Measurements from ENCODE around the gene MATN4. TPM values are rescaled to one million over a fixed set of nuclear protein-coding genes. Genes with fewer than 3 reads are reported as not detected.
A peak's percentile ranks its signal among the peaks of the same experiment; 100 is the strongest.

The MATN4 gene
- total RNA-seq, 1 donor from 2014 or later, result 0.10 TPM

- DNase-seq (ENCODE audit: low spot score), result peak; percentile 50
- H3K36me3 Mint-ChIP-seq (ENCODE audit: low read depth), result peaks cover 8% of the 10 kb centered on the region
- H3K27me3 Mint-ChIP-seq (ENCODE audit: low read depth), result no peaks in the 10 kb centered on the region
- TF ChIP-seq CTCF (IDR thresholded peaks at IDR 0.05), result no peak
- no peak overlapping the region for H3K27ac Mint-ChIP-seq (ENCODE audit: unreplicated experiment)
- H3K9me3 Mint-ChIP-seq (ENCODE audit: low read depth), result no peaks in the 10 kb centered on the region
- no peak overlapping the region for H3K4me3 Mint-ChIP-seq (ENCODE audit: unreplicated experiment)
- no peaks in the 10 kb centered on the region for H3K4me1 Mint-ChIP-seq (ENCODE audit: low read depth)
Observed at GRCh38 chr20:45329497-45330319, 21.6 kb upstream of the MATN4 start.

GRCh38 chr20:45328451-45328850 lies 20.4 kb upstream of the MATN4 start:
- Mint-ChIP-seq H3K27me3 (ENCODE audit: low read depth) (no peaks in the 10 kb centered on the region), H3K9me3 (ENCODE audit: low read depth) (no peaks in the 10 kb centered on the region), H3K36me3 (ENCODE audit: low read depth) (peaks cover 8% of the 10 kb centered on the region), H3K4me3 (ENCODE audit: unreplicated experiment) (no peak overlapping the region), H3K27ac (ENCODE audit: unreplicated experiment) (no peak overlapping the region), H3K4me1 (ENCODE audit: low read depth) (no peaks in the 10 kb centered on the region)
- no peak for TF ChIP-seq CTCF (IDR thresholded peaks at IDR 0.05)
- DNase-seq (ENCODE audit: low spot score), result no peak

DNA sequence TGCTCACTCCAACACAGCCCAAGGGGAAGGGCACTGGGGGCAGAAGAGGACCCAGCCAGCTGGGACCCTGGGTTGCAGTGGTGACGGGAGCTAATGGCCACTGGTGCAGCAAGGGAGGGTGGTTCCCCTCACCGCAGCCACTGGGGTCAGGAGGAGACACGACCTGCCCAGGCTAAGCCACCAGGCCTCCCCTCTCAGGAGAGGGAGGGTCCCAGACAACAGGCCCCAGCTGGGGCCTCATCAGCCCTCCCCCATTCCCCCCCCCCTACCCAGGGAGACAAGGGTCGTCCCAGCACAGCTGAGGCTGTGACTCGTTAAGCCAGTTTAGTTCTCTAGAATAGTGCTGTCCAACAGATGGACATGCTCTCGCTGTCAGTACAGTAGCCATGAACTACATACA lies 17.3 kb upstream of the MATN4 start:
- H3K27me3 Mint-ChIP-seq (ENCODE audit: low read depth), result no peaks in the 10 kb centered on the region
- peaks cover 4% of the 10 kb centered on the region for H3K36me3 Mint-ChIP-seq (ENCODE audit: low read depth)
- H3K4me1 Mint-ChIP-seq (ENCODE audit: low read depth), result peaks cover 4% of the 10 kb centered on the region
- no peak overlapping the region for H3K4me3 Mint-ChIP-seq (ENCODE audit: unreplicated experiment)
- TF ChIP-seq CTCF (IDR thresholded peaks at IDR 0.05), result no peak
- H3K27ac Mint-ChIP-seq (ENCODE audit: unreplicated experiment), result no peak overlapping the region
- peak; percentile 52 for DNase-seq (ENCODE audit: low spot score)
- H3K9me3 Mint-ChIP-seq (ENCODE audit: low read depth), result no peaks in the 10 kb centered on the region

DNA sequence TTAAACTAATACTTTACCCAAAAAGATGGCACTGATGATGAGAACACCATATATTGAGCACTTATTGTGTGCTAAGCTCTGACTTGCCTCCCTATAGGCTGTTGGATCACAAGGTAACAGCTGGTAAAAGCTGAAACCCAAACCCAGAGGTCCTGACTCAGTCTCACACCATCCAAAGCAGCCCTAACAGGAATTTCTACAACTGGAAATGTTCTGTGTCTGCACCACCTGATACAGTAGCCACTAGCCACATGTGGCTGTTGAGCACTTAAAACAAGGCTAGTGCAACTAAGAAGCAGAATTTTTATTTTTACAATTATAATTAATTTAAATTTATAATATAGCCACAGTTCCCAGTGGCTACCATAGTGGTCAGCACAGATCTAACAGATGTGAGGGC lies 15.6 kb upstream of the MATN4 start:
- DNase-seq (ENCODE audit: low spot score), result no peak
- H3K4me1 Mint-ChIP-seq (ENCODE audit: low read depth), result peaks cover 4% of the 10 kb centered on the region
- peaks cover 3% of the 10 kb centered on the region for H3K36me3 Mint-ChIP-seq (ENCODE audit: low read depth)
- no peaks in the 10 kb centered on the region for H3K27me3 Mint-ChIP-seq (ENCODE audit: low read depth)
- no peak overlapping the region for H3K4me3 Mint-ChIP-seq (ENCODE audit: unreplicated experiment)
- no peaks in the 10 kb centered on the region for H3K9me3 Mint-ChIP-seq (ENCODE audit: low read depth)
- no peak for TF ChIP-seq CTCF (IDR thresholded peaks at IDR 0.05)
- H3K27ac Mint-ChIP-seq (ENCODE audit: unreplicated experiment), result no peak overlapping the region

DNA sequence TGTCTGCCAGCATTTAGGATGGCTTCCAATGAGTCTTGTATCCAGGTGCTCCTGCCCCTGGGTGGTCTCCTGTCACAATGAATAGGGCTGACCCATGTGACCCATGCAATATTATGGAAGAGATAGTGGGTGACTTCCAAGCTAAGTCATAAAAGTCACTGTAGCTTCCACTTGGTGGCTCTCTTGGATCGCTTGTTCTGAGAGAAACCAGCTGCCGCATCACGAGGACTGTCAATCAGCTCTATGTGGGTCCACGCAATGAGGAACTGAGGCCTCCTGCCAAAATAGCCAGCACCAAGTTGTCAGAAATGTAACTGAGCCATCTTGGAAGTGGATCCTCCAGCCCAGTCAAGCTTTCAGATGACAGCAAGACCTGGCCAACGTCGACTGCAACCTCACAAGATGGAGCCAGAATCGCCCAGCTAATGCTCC lies 14.9 kb upstream of the MATN4 start:
- DNase-seq (ENCODE audit: low spot score), result no peak
- Mint-ChIP-seq H3K36me3 (ENCODE audit: low read depth) (peaks cover 3% of the 10 kb centered on the region), H3K4me3 (ENCODE audit: unreplicated experiment) (no peak overlapping the region), H3K27me3 (ENCODE audit: low read depth) (no peaks in the 10 kb centered on the region), H3K27ac (ENCODE audit: unreplicated experiment) (no peak overlapping the region), H3K9me3 (ENCODE audit: low read depth) (no peaks in the 10 kb centered on the region), H3K4me1 (ENCODE audit: low read depth) (peaks cover 4% of the 10 kb centered on the region)
- peak; percentile 75 for TF ChIP-seq CTCF (IDR thresholded peaks at IDR 0.05)
